Transverse colon (tissue), 4 donors: ENCODE results near the gene RNGTT. TPM values are rescaled to one million over a fixed set of nuclear protein-coding genes. Genes with fewer than 3 reads are reported as not detected.
A peak's percentile ranks its signal among the peaks of the same experiment; 100 is the strongest.

Source experiments
- DNase-seq: peaks from one replicate; pipeline ENCODE4 v3.0.0-alpha.2; 2019
- H3K27ac ChIP-seq, 4 donors: fragments of 200-600 bp; sonication (generic); 2 replicates each; pipeline ENCODE4 v1.5.1; 2016 to 2018; ENCODE audit warnings: inconsistent platforms in 4 of 4
- H3K27me3 ChIP-seq: fragments of 200-600 bp; sonication (generic); 2 replicates; pipeline ENCODE4 v1.5.1; 2017; ENCODE audit warnings: inconsistent platforms
- H3K36me3 ChIP-seq, 4 donors: fragments of 200-600 bp; sonication (generic); 2 replicates each; pipeline ENCODE4 v1.5.1; 2017 to 2019; ENCODE audit warnings: inconsistent platforms in 4 of 4
- H3K4me1 ChIP-seq, 4 donors: fragments of 200-600 bp; sonication (generic); 2 replicates each; pipeline ENCODE4 v1.5.1; 2017 to 2020; ENCODE audit warnings: inconsistent platforms in 4 of 4
- H3K4me3 ChIP-seq, 4 donors: fragments of 200-600 bp; sonication (generic); 1 replicate in 1 of 4; 2 replicates in 3 of 4; pipeline versions ENCODE4 v1.5.1 to v1.6.1; 2017 to 2019; ENCODE audit warnings: inconsistent platforms in 4 of 4
- H3K9me3 ChIP-seq, 2 donors: fragments of 200-600 bp; sonication (generic); 2 replicates each; pipeline ENCODE4 v1.5.1; 2017 to 2019; ENCODE audit warnings: inconsistent platforms in 2 of 2
- EP300 ChIP-seq: sonication (generic); formaldehyde crosslinking; IDR thresholded peaks from one replicate; pipeline ENCODE4 v1.6.1; 2017; ENCODE audit warnings: antibody characterized with exemption, low read depth
- POLR2A ChIP-seq: fragments of 450-650 bp; IDR thresholded peaks from one replicate; pipeline ENCODE4 v1.6.1; 2016; ENCODE audit warnings: antibody characterized with exemption, mild to moderate bottlenecking, moderate library complexity
- POLR2AphosphoS5 ChIP-seq, 3 donors: sonication (generic); formaldehyde crosslinking; IDR thresholded peaks; one replicate each; pipeline ENCODE4 v1.6.1; 2016; ENCODE audit warnings: antibody characterized with exemption in 3 of 3
- WGBS, 2 donors: methylation state at CpG; one replicate each; pipeline ENCODE4 v1.1.5; 2018; ENCODE audit warnings: low coverage in 1 of 2; 5-methylcytosine and 5-hydroxymethylcytosine counted together
- in situ Hi-C, 4 donors: fragments of 200-750 bp; cut with MboI; loops; one replicate each; pipeline versions ENCODE4 v1.15.0 to v1.15.1; 2017; ENCODE audit warnings: low sequenced_read_pairs in 3 of 4, low pct_ligation_motif_present in 1 of 4, low pct_unique_long_range_greater_than_20kb in 1 of 4
- intact Hi-C: fragments of 100-400 bp; cut with DNase I; formaldehyde crosslinking; loops from one replicate; pipeline ENCODE4 v1.15.1; 2023; ENCODE audit warnings: low total_unique reads
- total RNA-seq, 4 donors: library from RNA; depleted of rRNA; stranded (reverse); fragments of >200 nt; gene quantifications; one replicate each; pipeline ENCODE4 v1.1.0, GENCODE V29; 2016
- TF ChIP-seq, protein P1 (sequence below), 5 experiments: fragments of 200-600 bp in 3 of 5; fragments of 450-650 bp in 2 of 5; sonication (generic) in 3 of 5; IDR thresholded peaks; 1 replicate in 2 of 5; 2 replicates in 3 of 5; pipeline ENCODE4 v1.5.1; 2016 to 2017; ENCODE audit warnings: antibody characterized with exemption in 5 of 5, inconsistent platforms in 3 of 5, mild to moderate bottlenecking in 2 of 5, moderate library complexity in 1 of 5

RNGTT gene
- total RNA-seq, 4 donors from 2014 or later, result 5.4 to 20.9 (median 15.2) TPM

DNA sequence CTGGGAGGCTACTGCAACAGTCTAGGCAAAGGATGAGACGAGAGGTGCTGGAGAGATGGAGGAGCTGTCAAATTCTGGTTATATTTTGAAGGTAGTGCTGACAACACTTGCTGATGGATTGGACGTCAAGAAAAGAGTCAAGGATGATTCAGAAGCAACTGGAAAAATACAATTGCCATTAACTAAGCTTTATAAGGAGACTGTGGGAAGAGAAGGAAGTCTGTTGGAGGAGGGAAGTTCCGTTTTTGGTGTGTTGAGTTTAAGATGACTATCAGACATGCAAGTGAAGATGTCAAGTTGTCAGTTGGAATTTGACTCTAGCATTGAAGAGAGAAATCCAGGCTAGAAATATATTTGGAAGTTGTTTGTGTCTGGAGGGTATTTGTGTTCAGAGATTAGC is 358.1 kb downstream of the RNGTT start:
- no peak for DNase-seq
- WGBS, 2 donors, result 67 to 85% methylated on average over 3 of the region's 3 CpGs
- no peak overlapping the region for H3K27ac ChIP-seq
- TF ChIP-seq EP300, result no peak
- no peak for TF ChIP-seq POLR2A
- TF ChIP-seq, protein P1, sequence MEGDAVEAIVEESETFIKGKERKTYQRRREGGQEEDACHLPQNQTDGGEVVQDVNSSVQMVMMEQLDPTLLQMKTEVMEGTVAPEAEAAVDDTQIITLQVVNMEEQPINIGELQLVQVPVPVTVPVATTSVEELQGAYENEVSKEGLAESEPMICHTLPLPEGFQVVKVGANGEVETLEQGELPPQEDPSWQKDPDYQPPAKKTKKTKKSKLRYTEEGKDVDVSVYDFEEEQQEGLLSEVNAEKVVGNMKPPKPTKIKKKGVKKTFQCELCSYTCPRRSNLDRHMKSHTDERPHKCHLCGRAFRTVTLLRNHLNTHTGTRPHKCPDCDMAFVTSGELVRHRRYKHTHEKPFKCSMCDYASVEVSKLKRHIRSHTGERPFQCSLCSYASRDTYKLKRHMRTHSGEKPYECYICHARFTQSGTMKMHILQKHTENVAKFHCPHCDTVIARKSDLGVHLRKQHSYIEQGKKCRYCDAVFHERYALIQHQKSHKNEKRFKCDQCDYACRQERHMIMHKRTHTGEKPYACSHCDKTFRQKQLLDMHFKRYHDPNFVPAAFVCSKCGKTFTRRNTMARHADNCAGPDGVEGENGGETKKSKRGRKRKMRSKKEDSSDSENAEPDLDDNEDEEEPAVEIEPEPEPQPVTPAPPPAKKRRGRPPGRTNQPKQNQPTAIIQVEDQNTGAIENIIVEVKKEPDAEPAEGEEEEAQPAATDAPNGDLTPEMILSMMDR (IDR thresholded peaks at IDR 0.05), result no peak
- no peak for TF ChIP-seq POLR2AphosphoS5 (IDR thresholded peaks at IDR 0.05)
- in situ Hi-C loops, result no loop called here
- intact Hi-C loops, result no loop called here
- no peaks in the 10 kb centered on the region for H3K9me3 ChIP-seq
- H3K36me3 ChIP-seq, result no peaks in the 10 kb centered on the region
- H3K4me1 ChIP-seq, result no peaks in the 10 kb centered on the region
- no peaks in the 10 kb centered on the region for H3K27me3 ChIP-seq
- no peak overlapping the region for H3K4me3 ChIP-seq

- H3K4me1 ChIP-seq, result no peaks in the 10 kb centered on the region
- no peaks in the 10 kb centered on the region for H3K27me3 ChIP-seq
- no peaks in the 10 kb centered on the region for H3K9me3 ChIP-seq
- H3K36me3 ChIP-seq, result no peaks in the 10 kb centered on the region
- no peak overlapping the region for H3K4me3 ChIP-seq
- in situ Hi-C loops, result no loop called here
- intact Hi-C loops, result no loop called here
- WGBS, 2 donors, result 80% methylated on average over 6 of the region's 6 CpGs; no CpG with 5 or more reads in 1 of the 2 donors
- no peak overlapping the region for H3K27ac ChIP-seq
- TF ChIP-seq POLR2A (no peak), EP300 (no peak), POLR2AphosphoS5 (IDR thresholded peaks at IDR 0.05) (no peak)
- TF ChIP-seq, protein P1 (IDR thresholded peaks at IDR 0.05), result no peak
- peak; percentile 16 for DNase-seq
These were observed 363.8 kb downstream of the RNGTT start for GRCh38 chr6:88599571-88599970.

- in situ Hi-C loops, result no loop called here
- Histone ChIP-seq H3K4me3 (no peak overlapping the region), H3K9me3 (no peaks in the 10 kb centered on the region), H3K36me3 (no peaks in the 10 kb centered on the region), H3K27ac (no peak overlapping the region), H3K4me1 (no peaks in the 10 kb centered on the region), H3K27me3 (no peaks in the 10 kb centered on the region)
- no peak for TF ChIP-seq EP300
- no peak for TF ChIP-seq POLR2A
- TF ChIP-seq POLR2AphosphoS5 (IDR thresholded peaks at IDR 0.05), result no peak
- TF ChIP-seq, protein P1 (IDR thresholded peaks at IDR 0.05), result no peak
- intact Hi-C loops, result no loop called here
- 96% methylated on average over 4 of the region's 4 CpGs; no CpG with 5 or more reads in 1 of the 2 donors for whole genome bisulfite sequencing, 2 donors
- no peak for DNase-seq
These were observed 366.6 kb downstream of the RNGTT start for GRCh38 chr6:88596801-88597200.

- WGBS, 2 donors, result 15 to 50% methylated on average over 2 to 3 of the region's 3 CpGs
- in situ Hi-C loops (no loop called here), intact Hi-C loops (no loop called here)
- Histone ChIP-seq H3K4me3 (no peak overlapping the region), H3K27me3 (no peaks in the 10 kb centered on the region), H3K27ac (no peak overlapping the region), H3K36me3 (no peaks in the 10 kb centered on the region), H3K4me1 (no peaks in the 10 kb centered on the region), H3K9me3 (no peaks in the 10 kb centered on the region)
- no peak for DNase-seq
- TF ChIP-seq, protein P1 (IDR thresholded peaks at IDR 0.05), result no peak
These were observed 374.5 kb downstream of the RNGTT start for GRCh38 chr6:88588938-88589337.
